ENCODE data around the gene GLOD5.
"Not testable (repeated sequence)": the region's sequence is repeated elsewhere in the genome, so short reads cannot be mapped to it uniquely, and the experiment has no call there.

The GLOD5 gene

GRCh38 chrX:48794911-48795515 is 33.5 kb downstream of the GLOD5 start:
- DNase-seq = no peak

GRCh38 chrX:48798318-48798717 is 36.8 kb downstream of the GLOD5 start:
- DNase-seq = no peak

GRCh38 chrX:48800574-48801279 is 39.2 kb downstream of the GLOD5 start:
- no peak for DNase-seq

- DNase-seq = peak; percentile 98
Measured at GRCh38 chrX:48801280-48802088, 39.9 kb downstream of the GLOD5 start, which contains the start of gene HDAC6. TSS of gene HDAC6 (plus strand) at chrX:48802067. CDS start at chrX:48802693, 626 bp downstream.

- peak; percentile 72 for DNase-seq
Measured at GRCh38 chrX:48802089-48802904, 40.8 kb downstream of the GLOD5 start.

- DNase-seq = no peak
Measured at GRCh38 chrX:48802905-48803200, 41.3 kb downstream of the GLOD5 start.

GRCh38 chrX:48806081-48806480 is 44.5 kb downstream of the GLOD5 start:
- no peak for DNase-seq

- DNase-seq = no peak
Measured at GRCh38 chrX:48813644-48814043, 52.1 kb downstream of the GLOD5 start.

GRCh38 chrX:48814722-48815121 is 53.2 kb downstream of the GLOD5 start:
- DNase-seq = no peak

GRCh38 chrX:48815266-48815665 is 53.7 kb downstream of the GLOD5 start:
- DNase-seq = no peak

- DNase-seq = no peak
Measured at GRCh38 chrX:48816014-48816810, 54.7 kb downstream of the GLOD5 start.

- DNase-seq = no peak
Measured at GRCh38 chrX:48818098-48818497, 56.6 kb downstream of the GLOD5 start.

GRCh38 chrX:48818866-48819265 is 57.3 kb downstream of the GLOD5 start:
- DNase-seq = no peak

- not testable (repeated sequence) for DNase-seq
Measured at GRCh38 chrX:48819394-48819793, 57.8 kb downstream of the GLOD5 start.

- DNase-seq = no peak
Measured at GRCh38 chrX:48823053-48823452, 61.5 kb downstream of the GLOD5 start.

All from CD4-positive, alpha-beta T cell treated with Interleukin-17A for 1 hour (primary cell).